Muscle layer of colon (tissue), 2 donors: ENCODE data around the gene PRX.
A peak's percentile ranks its signal among the peaks of the same experiment; 100 is the strongest.
"Not testable (repeated sequence)": the region's sequence is repeated elsewhere in the genome, so short reads cannot be mapped to it uniquely, and the experiment has no call there.

Source experiments
- H3K27ac ChIP-seq: one replicate; pipeline ENCODE4 v1.7.0; 2013; ENCODE audit warnings: low read depth, mild to moderate bottlenecking, low read length, moderate library complexity
- H3K27me3 ChIP-seq, 2 donors: one replicate each; pipeline ENCODE4 v1.7.0; 2013; ENCODE audit warnings: low read length in 2 of 2, mild to moderate bottlenecking in 2 of 2; ENCODE audit not compliant: insufficient read depth in 2 of 2, control insufficient read depth in 1 of 2
- H3K36me3 ChIP-seq: one replicate; pipeline ENCODE4 v1.7.0; 2013; ENCODE audit warnings: mild to moderate bottlenecking, low read length; ENCODE audit not compliant: insufficient read depth
- H3K4me1 ChIP-seq: one replicate; pipeline ENCODE4 v1.7.0; 2013; ENCODE audit warnings: mild to moderate bottlenecking, low read length; ENCODE audit not compliant: insufficient read depth
- H3K4me3 ChIP-seq, 2 donors: one replicate each; pipeline ENCODE4 v1.7.0; 2013; ENCODE audit warnings: low read length in 2 of 2, low read depth in 1 of 2, mild to moderate bottlenecking in 1 of 2, moderate library complexity in 1 of 2
- H3K9ac ChIP-seq: one replicate; pipeline ENCODE4 v1.7.0; 2013; ENCODE audit warnings: low read length
- H3K9me3 ChIP-seq: one replicate; pipeline ENCODE4 v1.7.0; 2013; ENCODE audit warnings: mild to moderate bottlenecking, low read length
- donor health status: abdominal sarcoma.
- donor health status: Adenocarcinoma of cecum.

PRX gene

GRCh38 chr19:40446263-40446784 lies 33.1 kb upstream of the PRX start:
- Histone ChIP-seq H3K27me3 (no peaks in the 10 kb centered on the region), H3K36me3 (peaks cover 32% of the 10 kb centered on the region), H3K4me1 (peaks cover 15% of the 10 kb centered on the region), H3K9me3 (no peaks in the 10 kb centered on the region), H3K4me3 (no peak overlapping the region), H3K27ac (no peak overlapping the region), H3K9ac (no peak overlapping the region)

GRCh38 chr19:40445780-40446262 lies 32.6 kb upstream of the PRX start:
- Histone ChIP-seq H3K27ac (no peak overlapping the region), H3K9ac (no peak overlapping the region), H3K9me3 (no peaks in the 10 kb centered on the region), H3K4me3 (no peak overlapping the region), H3K27me3 (no peaks in the 10 kb centered on the region), H3K36me3 (peaks cover 33% of the 10 kb centered on the region), H3K4me1 (peaks cover 20% of the 10 kb centered on the region)

DNA sequence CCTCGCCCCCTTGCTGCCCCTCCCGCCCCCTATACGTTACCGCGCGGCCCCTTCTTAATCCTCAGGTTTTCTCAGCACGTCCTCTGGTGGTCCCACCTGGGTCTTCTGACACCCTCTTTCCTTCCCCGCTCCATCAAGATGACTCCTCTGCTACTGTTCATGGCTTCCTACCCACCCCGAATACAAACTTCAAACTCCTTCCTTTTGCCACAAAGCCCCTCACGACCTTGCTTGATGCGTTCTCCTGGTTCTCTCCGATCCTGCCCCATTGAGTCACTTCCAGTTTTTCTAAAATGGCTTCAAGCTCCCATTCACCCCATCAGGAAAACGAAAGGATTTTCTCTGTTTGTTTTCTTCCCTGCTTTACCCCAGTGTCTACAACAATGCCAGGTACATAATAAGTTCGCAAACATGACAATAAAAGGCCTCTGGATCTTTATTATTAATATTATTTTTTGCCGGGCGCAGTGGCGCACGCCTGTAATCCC lies 31.7 kb upstream of the PRX start:
- peaks cover 38% of the 10 kb centered on the region for H3K36me3 ChIP-seq
- H3K9me3 ChIP-seq = no peaks in the 10 kb centered on the region
- H3K4me1 ChIP-seq = peaks cover 29% of the 10 kb centered on the region
- peak overlapping the region; percentile 97 for H3K27ac ChIP-seq
- H3K4me3 ChIP-seq = peak overlapping the region; percentile 90 to 100
- H3K27me3 ChIP-seq = no peaks in the 10 kb centered on the region
- H3K9ac ChIP-seq = peak overlapping the region; percentile 74

DNA sequence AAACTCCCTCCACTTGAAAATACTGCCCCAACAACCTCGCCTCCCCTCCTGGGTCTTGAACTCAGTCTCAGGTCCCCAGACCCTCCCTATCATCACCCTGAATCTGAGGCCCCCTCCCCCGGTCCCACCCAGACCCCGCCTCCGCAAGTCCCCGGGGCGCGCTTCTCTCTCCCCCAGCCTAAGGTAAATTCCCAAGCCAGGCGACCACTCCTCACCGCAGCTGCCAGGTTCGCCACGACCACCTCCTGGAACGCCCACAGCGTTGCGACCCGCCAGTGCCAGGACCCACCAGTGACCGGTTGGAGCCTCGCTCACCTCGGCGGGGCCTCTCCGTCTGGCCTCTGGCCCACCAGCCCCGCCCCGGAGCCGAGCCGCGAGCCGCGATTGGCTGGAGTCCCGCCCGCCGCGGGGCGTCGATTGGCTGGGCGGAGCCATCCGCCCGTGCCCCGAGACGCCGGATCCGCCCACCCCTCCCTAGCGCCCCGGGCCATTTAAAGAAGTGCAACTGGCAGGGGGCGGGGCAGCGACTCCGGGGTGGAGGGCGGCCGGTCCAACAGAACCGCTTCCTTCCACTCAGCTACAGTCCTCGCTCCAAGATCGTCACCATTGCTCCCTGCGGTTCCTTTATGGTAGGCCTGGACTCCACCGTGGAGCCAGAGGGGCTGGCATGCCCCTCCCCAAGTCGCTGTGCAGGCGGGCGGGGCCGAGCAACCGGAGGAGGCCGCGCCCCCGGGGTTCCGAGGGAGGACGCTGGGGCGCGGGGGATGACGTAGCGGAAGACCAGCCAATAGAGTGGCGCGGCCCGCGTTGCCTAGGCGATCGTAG lies 31.0 kb upstream of the PRX start, which contains the start of gene SERTAD3:
SERTAD3 (minus strand) TSS at position 336 of the 825 bp plus-strand sequence. CDS start 2,255 bp downstream, outside the sequence.
- Histone ChIP-seq H3K27ac (peak within 1 kb of the TSS; percentile 97), H3K9ac (peak within 1 kb of the TSS; percentile 100), H3K4me1 (peaks cover 30% of the 10 kb centered on the region), H3K9me3 (no peaks in the 10 kb centered on the region), H3K36me3 (peaks cover 33% of the 10 kb centered on the region), H3K27me3 (no peaks in the 10 kb centered on the region), H3K4me3 (peak within 1 kb of the TSS; percentile 90 to 100)

- Histone ChIP-seq H3K27me3 (no peaks in the 10 kb centered on the region), H3K9ac (peak overlapping the region; percentile 100), H3K4me1 (peaks cover 30% of the 10 kb centered on the region), H3K9me3 (no peaks in the 10 kb centered on the region), H3K4me3 (peak overlapping the region; percentile 90 to 100), H3K27ac (peak overlapping the region; percentile 97), H3K36me3 (peaks cover 33% of the 10 kb centered on the region)
Observed at GRCh38 chr19:40443131-40443999, 30.2 kb upstream of the PRX start.

GRCh38 chr19:40442328-40443130 lies 29.4 kb upstream of the PRX start:
- Histone ChIP-seq H3K27ac (peak overlapping the region; percentile 97), H3K9ac (peak overlapping the region; percentile 74)

GRCh38 chr19:40441719-40442253 lies 28.6 kb upstream of the PRX start:
- peak overlapping the region in 1 of 2 donors; percentile 100 for H3K4me3 ChIP-seq
- no peaks in the 10 kb centered on the region for H3K9me3 ChIP-seq
- no peaks in the 10 kb centered on the region for H3K27me3 ChIP-seq
- peaks cover 30% of the 10 kb centered on the region for H3K4me1 ChIP-seq
- peaks cover 25% of the 10 kb centered on the region for H3K36me3 ChIP-seq
- H3K27ac ChIP-seq = no peak overlapping the region
- peak overlapping the region; percentile 74 for H3K9ac ChIP-seq

More at GRCh38 chr19:40442328-40443130, 29.4 kb upstream of the PRX start:
- Histone ChIP-seq H3K9me3 (no peaks in the 10 kb centered on the region), H3K36me3 (peaks cover 25% of the 10 kb centered on the region), H3K27me3 (no peaks in the 10 kb centered on the region), H3K4me1 (peaks cover 30% of the 10 kb centered on the region), H3K4me3 (peak overlapping the region; percentile 90 to 100)

- Histone ChIP-seq H3K27me3 (no peaks in the 10 kb centered on the region), H3K27ac (no peak overlapping the region), H3K9me3 (no peaks in the 10 kb centered on the region), H3K9ac (no peak overlapping the region), H3K36me3 (peaks cover 25% of the 10 kb centered on the region), H3K4me3 (no peak overlapping the region), H3K4me1 (peaks cover 36% of the 10 kb centered on the region)
Observed at GRCh38 chr19:40438284-40438683, 25.1 kb upstream of the PRX start.

DNA sequence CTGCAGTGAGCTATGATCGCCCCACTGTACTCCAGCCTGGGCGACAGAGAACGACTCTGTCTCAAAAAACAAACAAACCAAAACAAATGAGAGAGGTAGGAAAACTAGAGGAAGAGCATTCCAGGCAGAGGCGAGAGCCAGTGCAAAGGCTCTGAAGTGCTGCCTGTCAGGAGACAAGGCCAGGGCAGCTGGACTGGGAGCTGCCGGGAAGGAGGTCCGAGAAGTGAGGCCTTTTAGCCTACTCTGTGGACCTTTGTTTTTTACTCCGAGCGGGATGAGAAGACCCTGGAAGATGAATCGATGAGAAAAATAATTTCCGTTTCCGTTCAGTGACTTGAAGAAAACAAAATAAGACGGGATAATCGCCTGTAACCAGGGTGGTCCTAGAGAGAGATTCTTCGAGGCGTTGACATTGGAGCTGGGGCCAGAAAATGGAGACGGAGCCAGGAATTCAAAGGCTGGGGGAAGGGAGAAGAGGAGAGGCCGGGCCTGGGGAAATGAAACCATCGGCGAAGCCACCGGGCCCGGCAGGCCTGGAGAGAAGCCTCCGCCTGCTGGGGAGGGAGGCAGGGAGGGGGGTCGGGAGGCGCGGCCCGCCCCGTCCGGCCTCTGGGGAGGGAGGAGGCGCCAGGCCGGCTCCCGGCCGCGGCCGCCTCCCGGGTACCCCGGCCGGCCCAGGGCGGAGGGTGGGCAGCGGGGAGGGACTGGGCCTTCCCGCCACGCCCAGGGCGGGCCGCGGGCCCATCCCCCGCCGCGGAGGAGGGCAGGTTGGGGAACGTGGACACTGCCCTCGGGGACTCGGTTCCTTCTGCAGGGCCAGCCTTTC lies 20.4 kb upstream of the PRX start:
- H3K27me3 ChIP-seq = no peaks in the 10 kb centered on the region
- H3K9me3 ChIP-seq = no peaks in the 10 kb centered on the region
- H3K9ac ChIP-seq = peak overlapping the region; percentile 98
- H3K4me3 ChIP-seq = peak overlapping the region; percentile 55 to 90
- H3K27ac ChIP-seq = peak overlapping the region; percentile 99
- H3K36me3 ChIP-seq = no peaks in the 10 kb centered on the region
- H3K4me1 ChIP-seq = peaks cover 12% of the 10 kb centered on the region

GRCh38 chr19:40432760-40433159 lies 19.6 kb upstream of the PRX start:
- peak overlapping the region; percentile 55 to 90 for H3K4me3 ChIP-seq
- peaks cover 12% of the 10 kb centered on the region for H3K4me1 ChIP-seq
- not testable (repeated sequence) for H3K9me3 ChIP-seq, H3K36me3 ChIP-seq, H3K27me3 ChIP-seq
- H3K9ac ChIP-seq = peak overlapping the region; percentile 98
- peak overlapping the region; percentile 99 for H3K27ac ChIP-seq
